K562 (cell line): Measurements from ENCODE around the gene CLEC2D.

ENCODE experiments used
- CHD1 ChIP-seq: fragments of 200-600 bp; sonication (generic); IDR thresholded peaks from one replicate; pipeline ENCODE4 v1.6.1; 2012; ENCODE audit warnings: mild to moderate bottlenecking, moderate library complexity, low read length, inconsistent platforms
- CTCF ChIP-seq, 3 experiments: IDR thresholded peaks in 2 of 3; conservative IDR thresholded peaks in 1 of 3; 2 replicates each; pipeline ENCODE4 v1.5.1; 2011 to 2012; ENCODE audit warnings: low read length in 3 of 3, mild to moderate bottlenecking in 3 of 3, control low read depth in 2 of 3, improper control_type of control experiment in 1 of 3, inconsistent platforms in 1 of 3, low read depth in 1 of 3, mixed read lengths in 1 of 3, moderate library complexity in 1 of 3; ENCODE audit not compliant: insufficient read depth in 2 of 3
- SREBF2 ChIP-seq: sonication (generic); formaldehyde crosslinking; IDR thresholded peaks from 2 replicates; pipeline ENCODE4 v1.4.0; 2020; ENCODE audit warnings: mild to moderate bottlenecking, missing genetic modification reagents
- ZNF79 ChIP-seq: fragments of 250-450 bp; sonication (Bioruptor Pico); IDR thresholded peaks from 2 replicates; pipeline ENCODE4 v1.4.0; 2020; ENCODE audit warnings: low read depth, mild to moderate bottlenecking, moderate library complexity
- ZSCAN29 ChIP-seq: fragments of 450-650 bp; IDR thresholded peaks from 2 replicates; pipeline ENCODE4 v1.6.1; 2017

DNA sequence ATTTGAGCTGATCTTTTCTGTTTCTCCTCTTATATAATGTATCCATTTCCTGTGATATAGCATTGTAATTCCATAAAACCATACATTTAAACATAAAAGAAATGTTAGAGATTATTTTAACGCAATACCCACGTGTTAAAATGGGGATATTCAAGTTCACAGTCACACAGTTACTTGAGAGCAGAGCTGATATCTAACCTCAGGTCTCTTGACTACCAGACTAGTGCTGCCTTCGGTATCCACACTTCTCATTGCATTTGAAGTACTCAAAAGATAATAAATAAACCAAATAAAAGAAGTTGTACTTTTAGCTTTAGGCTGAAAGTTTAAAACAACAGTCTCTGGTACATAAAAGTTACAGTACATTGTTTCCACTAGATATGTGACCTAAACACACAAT lies 60.5 kb downstream of the CLEC2D start:
- TF ChIP-seq CHD1: no peak
- no peak for TF ChIP-seq SREBF2
- TF ChIP-seq CTCF (IDR thresholded peaks at IDR 0.05 in 2 of 3, conservative IDR thresholded peaks at IDR 0.05 in 1 of 3; ENCODE audit: insufficient read depth in 2 of 3, low read depth in 1 of 3, low read length in 3 of 3): no peak
- no peak for TF ChIP-seq ZSCAN29
- no peak for TF ChIP-seq ZNF79 (CRISPR knock-in tag)
